Muscle layer of duodenum (tissue), 2 donors: ENCODE results near the gene SRF.

Experiments
- H3K27ac ChIP-seq: one replicate; pipeline ENCODE4 v1.7.0; 2013; ENCODE audit warnings: mild to moderate bottlenecking, low read length
- H3K27me3 ChIP-seq: one replicate; pipeline ENCODE4 v1.7.0; 2013; ENCODE audit warnings: low read depth, mild to moderate bottlenecking, control low read depth, low read length
- H3K36me3 ChIP-seq, 2 donors: one replicate each; pipeline ENCODE4 v1.7.0; 2013; ENCODE audit warnings: low read length in 2 of 2, control low read depth in 1 of 2, mild to moderate bottlenecking in 1 of 2; ENCODE audit not compliant: insufficient read depth in 2 of 2, control insufficient read depth in 1 of 2
- H3K4me1 ChIP-seq, 2 donors: one replicate each; pipeline ENCODE4 v1.7.0; 2013; ENCODE audit warnings: low read length in 2 of 2, mild to moderate bottlenecking in 2 of 2, control low read depth in 1 of 2, moderate library complexity in 1 of 2; ENCODE audit not compliant: insufficient read depth in 2 of 2, control insufficient read depth in 1 of 2
- H3K4me3 ChIP-seq, 2 donors: one replicate each; pipeline ENCODE4 v1.7.0; 2013; ENCODE audit warnings: low read length in 2 of 2, low read depth in 1 of 2, mild to moderate bottlenecking in 1 of 2
- H3K9me3 ChIP-seq, 2 donors: one replicate each; pipeline ENCODE4 v1.7.0; 2013; ENCODE audit warnings: low read length in 2 of 2, control low read depth in 1 of 2, mild to moderate bottlenecking in 1 of 2; ENCODE audit not compliant: control insufficient read depth in 1 of 2
- donor health status: healthy.

SRF gene

GRCh38 chr6:43150051-43150751, 20.9 kb upstream of the SRF start:
- H3K9me3 ChIP-seq: no peaks in the 10 kb centered on the region
- peaks cover 0 to 4% of the 10 kb centered on the region in 2 donors for H3K36me3 ChIP-seq
- no peak overlapping the region for H3K4me3 ChIP-seq
- no peak overlapping the region for H3K27ac ChIP-seq
- H3K27me3 ChIP-seq: no peaks in the 10 kb centered on the region
- H3K4me1 ChIP-seq: no peaks in the 10 kb centered on the region

GRCh38 chr6:43159599-43159998, 11.5 kb upstream of the SRF start:
- Histone ChIP-seq H3K27ac (no peak overlapping the region), H3K4me1 (no peaks in the 10 kb centered on the region), H3K27me3 (no peaks in the 10 kb centered on the region), H3K4me3 (no peak overlapping the region), H3K36me3 (no peaks in the 10 kb centered on the region), H3K9me3 (no peaks in the 10 kb centered on the region)

- Histone ChIP-seq H3K4me3 (no peak overlapping the region), H3K9me3 (no peaks in the 10 kb centered on the region), H3K27ac (no peak overlapping the region), H3K4me1 (no peaks in the 10 kb centered on the region), H3K36me3 (no peaks in the 10 kb centered on the region), H3K27me3 (no peaks in the 10 kb centered on the region)
These were observed 7.2 kb upstream of the SRF start for GRCh38 chr6:43163899-43164298.

- Histone ChIP-seq H3K27me3 (no peaks in the 10 kb centered on the region), H3K9me3 (no peaks in the 10 kb centered on the region), H3K27ac (peak overlapping the region; percentile 91), H3K36me3 (peaks cover 6% of the 10 kb centered on the region in 2 donors), H3K4me1 (peaks cover 17% of the 10 kb centered on the region in 2 donors), H3K4me3 (peak overlapping the region; percentile 80 to 91)
These were observed 595 bp upstream of the SRF start for GRCh38 chr6:43170417-43170930.

- H3K9me3 ChIP-seq: no peaks in the 10 kb centered on the region
- H3K4me1 ChIP-seq: peaks cover 17 to 29% of the 10 kb centered on the region in 2 donors
These were observed 636 bp downstream of the SRF start for GRCh38 chr6:43171707-43172103.

GRCh38 chr6:43172104-43173007, 1.3 kb downstream of the SRF start:
- no peaks in the 10 kb centered on the region for H3K27me3 ChIP-seq
- peaks cover 17 to 30% of the 10 kb centered on the region in 2 donors for H3K4me1 ChIP-seq
- no peaks in the 10 kb centered on the region for H3K9me3 ChIP-seq
- peak overlapping the region; percentile 81 to 91 for H3K4me3 ChIP-seq
- peak overlapping the region; percentile 95 for H3K27ac ChIP-seq
- peaks cover 21 to 24% of the 10 kb centered on the region in 2 donors for H3K36me3 ChIP-seq

More at GRCh38 chr6:43171707-43172103, 636 bp downstream of the SRF start:
- Histone ChIP-seq H3K27me3 (no peaks in the 10 kb centered on the region), H3K27ac (peak overlapping the region; percentile 95), H3K4me3 (peak overlapping the region; percentile 81 to 91), H3K36me3 (peaks cover 18% of the 10 kb centered on the region in 2 donors)

- H3K4me1 ChIP-seq: peaks cover 17 to 30% of the 10 kb centered on the region in 2 donors
These were observed 2.7 kb downstream of the SRF start for GRCh38 chr6:43173591-43174262.

GRCh38 chr6:43174263-43175112, 3.4 kb downstream of the SRF start:
- peaks cover 17 to 30% of the 10 kb centered on the region in 2 donors for H3K4me1 ChIP-seq
- no peaks in the 10 kb centered on the region for H3K9me3 ChIP-seq
- peaks cover 38 to 43% of the 10 kb centered on the region in 2 donors for H3K36me3 ChIP-seq
- peak overlapping the region; percentile 95 for H3K27ac ChIP-seq
- H3K4me3 ChIP-seq: peak overlapping the region; percentile 81 to 91
- H3K27me3 ChIP-seq: no peaks in the 10 kb centered on the region

More at GRCh38 chr6:43173591-43174262, 2.7 kb downstream of the SRF start:
- peak overlapping the region; percentile 95 for H3K27ac ChIP-seq
- H3K9me3 ChIP-seq: no peaks in the 10 kb centered on the region
- no peaks in the 10 kb centered on the region for H3K27me3 ChIP-seq
- H3K36me3 ChIP-seq: peaks cover 31 to 35% of the 10 kb centered on the region in 2 donors
- H3K4me3 ChIP-seq: peak overlapping the region; percentile 81 to 91

GRCh38 chr6:43175676-43176422, 4.8 kb downstream of the SRF start:
- Histone ChIP-seq H3K4me1 (peaks cover 17 to 30% of the 10 kb centered on the region in 2 donors), H3K36me3 (peaks cover 40 to 45% of the 10 kb centered on the region in 2 donors), H3K27me3 (no peaks in the 10 kb centered on the region), H3K27ac (peak overlapping the region; percentile 95), H3K9me3 (no peaks in the 10 kb centered on the region), H3K4me3 (peak overlapping the region in 1 of 2 donors; percentile 91)

- H3K4me3 ChIP-seq: no peak overlapping the region
- H3K9me3 ChIP-seq: no peaks in the 10 kb centered on the region
- no peak overlapping the region for H3K27ac ChIP-seq
- peaks cover 17 to 33% of the 10 kb centered on the region in 2 donors for H3K4me1 ChIP-seq
- H3K27me3 ChIP-seq: no peaks in the 10 kb centered on the region
- H3K36me3 ChIP-seq: peaks cover 40 to 45% of the 10 kb centered on the region in 2 donors
These were observed 5.3 kb downstream of the SRF start for GRCh38 chr6:43176423-43176786.
